ENCODE data around the gene ZSWIM1. TPM values are rescaled to one million over a fixed set of nuclear protein-coding genes. Genes with fewer than 3 reads are reported as not detected.

ZSWIM1 gene
- total RNA-seq, 1 experiment from 2014 or later: 13.0 TPM

DNA sequence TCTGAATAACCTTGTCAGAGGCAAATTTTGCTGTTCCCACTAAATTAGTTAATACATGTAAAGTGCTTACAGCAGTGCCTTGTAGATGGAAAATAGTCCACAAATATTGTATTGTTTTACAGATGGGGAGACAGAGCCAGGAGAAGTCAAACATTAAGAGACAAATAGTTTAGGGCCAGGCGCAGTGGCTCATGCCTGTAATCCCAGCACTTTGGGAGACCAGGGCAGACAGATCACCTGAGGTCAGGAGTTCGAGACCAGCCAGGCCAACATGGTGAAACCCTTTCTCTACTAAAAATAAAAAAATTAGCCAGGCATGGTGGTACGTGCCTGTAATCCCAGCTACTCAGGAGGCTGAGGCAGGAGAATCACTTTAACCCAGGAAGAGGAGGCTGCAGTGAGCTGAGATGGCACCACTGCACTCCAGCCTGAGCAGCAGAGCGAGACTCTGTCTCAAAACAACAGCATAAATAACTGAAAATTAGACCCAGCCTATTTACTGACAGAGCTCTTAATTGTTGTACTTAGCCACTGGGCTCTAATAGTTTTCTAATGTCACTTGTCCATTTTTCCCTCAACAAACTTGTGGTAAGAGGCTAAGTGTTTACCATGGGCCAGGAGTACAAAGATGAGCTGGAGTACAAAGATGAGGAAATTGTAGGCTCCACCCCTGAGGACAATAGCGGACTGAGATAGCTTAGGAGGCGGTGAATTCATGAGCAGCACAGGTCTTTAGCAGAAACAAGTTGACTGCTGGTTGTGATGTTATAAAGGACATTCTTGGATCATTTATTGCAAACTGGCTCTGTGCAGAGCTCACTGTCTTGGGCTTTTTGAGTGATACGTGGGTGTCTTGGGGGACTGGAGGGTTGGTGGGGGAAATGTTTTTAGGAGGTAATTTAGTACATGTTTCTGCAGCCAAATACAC is 17.2 kb upstream of the ZSWIM1 start:
- no peak for TF ChIP-seq ELF1 (IDR thresholded peaks at IDR 0.05; ENCODE audit: borderline replicate concordance, low read depth)
- no peak for TF ChIP-seq MAX (IDR thresholded peaks at IDR 0.05)
- no peak for TF ChIP-seq POLR2AphosphoS5 (IDR thresholded peaks at IDR 0.05; ENCODE audit: low read depth, low read length)
- TF ChIP-seq CEBPB (IDR thresholded peaks at IDR 0.05; ENCODE audit: low read depth): no peak
- TF ChIP-seq, protein P1, sequence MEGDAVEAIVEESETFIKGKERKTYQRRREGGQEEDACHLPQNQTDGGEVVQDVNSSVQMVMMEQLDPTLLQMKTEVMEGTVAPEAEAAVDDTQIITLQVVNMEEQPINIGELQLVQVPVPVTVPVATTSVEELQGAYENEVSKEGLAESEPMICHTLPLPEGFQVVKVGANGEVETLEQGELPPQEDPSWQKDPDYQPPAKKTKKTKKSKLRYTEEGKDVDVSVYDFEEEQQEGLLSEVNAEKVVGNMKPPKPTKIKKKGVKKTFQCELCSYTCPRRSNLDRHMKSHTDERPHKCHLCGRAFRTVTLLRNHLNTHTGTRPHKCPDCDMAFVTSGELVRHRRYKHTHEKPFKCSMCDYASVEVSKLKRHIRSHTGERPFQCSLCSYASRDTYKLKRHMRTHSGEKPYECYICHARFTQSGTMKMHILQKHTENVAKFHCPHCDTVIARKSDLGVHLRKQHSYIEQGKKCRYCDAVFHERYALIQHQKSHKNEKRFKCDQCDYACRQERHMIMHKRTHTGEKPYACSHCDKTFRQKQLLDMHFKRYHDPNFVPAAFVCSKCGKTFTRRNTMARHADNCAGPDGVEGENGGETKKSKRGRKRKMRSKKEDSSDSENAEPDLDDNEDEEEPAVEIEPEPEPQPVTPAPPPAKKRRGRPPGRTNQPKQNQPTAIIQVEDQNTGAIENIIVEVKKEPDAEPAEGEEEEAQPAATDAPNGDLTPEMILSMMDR (IDR thresholded peaks at IDR 0.05 in 2 of 3, conservative IDR thresholded peaks at IDR 0.05 in 1 of 3; ENCODE audit: borderline replicate concordance in 1 of 3, insufficient read depth in 1 of 3, low read depth in 2 of 3, low read length in 2 of 3): no peak

DNA sequence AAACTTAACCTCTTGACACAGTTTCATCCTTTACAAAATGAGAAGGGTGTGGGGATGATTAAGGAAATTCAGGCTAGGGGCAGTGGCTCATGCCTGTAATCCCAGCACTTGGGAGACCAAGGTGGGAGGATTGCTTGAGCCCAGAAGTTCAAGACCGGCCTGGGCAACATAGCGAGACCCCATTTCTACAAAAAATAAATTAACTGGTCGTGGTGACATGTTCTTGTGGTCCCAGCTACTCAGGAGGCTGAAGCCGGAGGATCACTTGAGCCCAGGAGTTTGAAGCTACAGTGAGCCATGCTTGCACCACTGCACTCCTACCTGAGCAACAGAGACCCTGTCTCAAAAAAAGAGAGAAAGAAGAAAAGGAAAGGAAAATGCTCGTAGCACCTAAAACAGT is 14.6 kb upstream of the ZSWIM1 start:
- no peak for ATAC-seq
- POLR2A ChIA-PET: no interaction called here
- Histone ChIP-seq H2AFZ (ENCODE audit: low read depth, low read length, poor library complexity, severe bottlenecking) (no peak overlapping the region), H3K4me3 (replicated peaks in 1 of 2; ENCODE audit: low read depth in 1 of 2, low read length in 2 of 2) (no peak overlapping the region), H3K4me1 (ENCODE audit: control insufficient read depth in 1 of 2, insufficient read depth in 2 of 2, low read length in 2 of 2) (peaks cover 3 to 12% of the 10 kb centered on the region in 2 experiments), H3K9ac (ENCODE audit: low read length) (no peak overlapping the region), H3K9me3 (ENCODE audit: control insufficient read depth in 1 of 2, insufficient read depth in 1 of 2, low read depth in 1 of 2, low read length in 2 of 2) (no peaks in the 10 kb centered on the region), H3K36me3 (ENCODE audit: control insufficient read depth in 1 of 2, insufficient read depth in 2 of 2, low read length in 2 of 2) (no peaks in the 10 kb centered on the region), H3K27ac (ENCODE audit: low read depth, low read length) (no peak overlapping the region), H3K79me2 (ENCODE audit: insufficient read depth, low read length) (no peaks in the 10 kb centered on the region), H4K20me1 (ENCODE audit: insufficient read depth) (no peaks in the 10 kb centered on the region), H3K9me2 (ENCODE audit: insufficient read depth) (no peaks in the 10 kb centered on the region), H3K4me2 (ENCODE audit: low read length) (no peak overlapping the region), H3K27me3 (ENCODE audit: insufficient read depth, low read length) (no peaks in the 10 kb centered on the region)
- CTCF ChIA-PET: no interaction called here
- BruUV-seq (replicated peaks): no TSS peak
- intact Hi-C loops (cut with micrococcal nuclease): no loop called here
- no peak for DNase-seq (ENCODE audit: low read depth, low spot score)
- RAD21 ChIA-PET (ENCODE audit: low non-redundant PET in 1 of 2, low total read pairs in 2 of 2, uncharacterized antibody in 2 of 2, unreplicated experiment in 2 of 2): no interaction called here
- TF ChIP-seq RAD21 (IDR thresholded peaks at IDR 0.05; ENCODE audit: low read depth) (no peak), SRF (IDR thresholded peaks at IDR 0.05; ENCODE audit: low read depth) (no peak), YY1 (IDR thresholded peaks at IDR 0.05; ENCODE audit: extremely low read depth, insufficient replicate concordance, low read depth, low read length) (no peak), EGR1 (IDR thresholded peaks at IDR 0.05; ENCODE audit: low read depth) (no peak), ELF1 (IDR thresholded peaks at IDR 0.05; ENCODE audit: borderline replicate concordance, low read depth) (no peak), ZNF274 (IDR thresholded peaks at IDR 0.05; ENCODE audit: low read depth, low read length) (no peak), ZFX (IDR thresholded peaks at IDR 0.05) (no peak), SP1 (IDR thresholded peaks at IDR 0.05; ENCODE audit: low read depth) (no peak), MAX (IDR thresholded peaks at IDR 0.05) (no peak), CBX3 (IDR thresholded peaks at IDR 0.05; ENCODE audit: low read depth) (no peak), FOSL1 (IDR thresholded peaks at IDR 0.05; ENCODE audit: low read depth) (no peak), EZH2 (IDR thresholded peaks at IDR 0.05) (no peak)
- TF ChIP-seq, protein P2, sequence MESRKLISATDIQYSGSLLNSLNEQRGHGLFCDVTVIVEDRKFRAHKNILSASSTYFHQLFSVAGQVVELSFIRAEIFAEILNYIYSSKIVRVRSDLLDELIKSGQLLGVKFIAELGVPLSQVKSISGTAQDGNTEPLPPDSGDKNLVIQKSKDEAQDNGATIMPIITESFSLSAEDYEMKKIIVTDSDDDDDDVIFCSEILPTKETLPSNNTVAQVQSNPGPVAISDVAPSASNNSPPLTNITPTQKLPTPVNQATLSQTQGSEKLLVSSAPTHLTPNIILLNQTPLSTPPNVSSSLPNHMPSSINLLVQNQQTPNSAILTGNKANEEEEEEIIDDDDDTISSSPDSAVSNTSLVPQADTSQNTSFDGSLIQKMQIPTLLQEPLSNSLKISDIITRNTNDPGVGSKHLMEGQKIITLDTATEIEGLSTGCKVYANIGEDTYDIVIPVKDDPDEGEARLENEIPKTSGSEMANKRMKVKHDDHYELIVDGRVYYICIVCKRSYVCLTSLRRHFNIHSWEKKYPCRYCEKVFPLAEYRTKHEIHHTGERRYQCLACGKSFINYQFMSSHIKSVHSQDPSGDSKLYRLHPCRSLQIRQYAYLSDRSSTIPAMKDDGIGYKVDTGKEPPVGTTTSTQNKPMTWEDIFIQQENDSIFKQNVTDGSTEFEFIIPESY (IDR thresholded peaks at IDR 0.05; ENCODE audit: extremely low read depth, insufficient replicate concordance, low read length): no peak

More for the DNA sequence above, 17.2 kb upstream of the ZSWIM1 start:
- ChIA-PET CTCF (no interaction called here), RAD21 (ENCODE audit: low non-redundant PET in 1 of 2, low total read pairs in 2 of 2, uncharacterized antibody in 2 of 2, unreplicated experiment in 2 of 2) (no interaction called here), POLR2A (no interaction called here)
- no peak for ATAC-seq
- no peak overlapping the region for H3K4me2 ChIP-seq (ENCODE audit: low read length)
- peaks cover 15 to 28% of the 10 kb centered on the region in 2 experiments for H3K4me1 ChIP-seq (ENCODE audit: control insufficient read depth in 1 of 2, insufficient read depth in 2 of 2, low read length in 2 of 2)
- H3K79me2 ChIP-seq (ENCODE audit: insufficient read depth, low read length): no peaks in the 10 kb centered on the region
- H3K9me3 ChIP-seq (ENCODE audit: control insufficient read depth in 1 of 2, insufficient read depth in 1 of 2, low read depth in 1 of 2, low read length in 2 of 2): no peaks in the 10 kb centered on the region
- BruUV-seq (replicated peaks): no TSS peak
- no peak overlapping the region for H3K9ac ChIP-seq (ENCODE audit: low read length)
- no peaks in the 10 kb centered on the region for H3K9me2 ChIP-seq (ENCODE audit: insufficient read depth)
- intact Hi-C loops (cut with micrococcal nuclease): no loop called here
- H4K20me1 ChIP-seq (ENCODE audit: insufficient read depth): no peaks in the 10 kb centered on the region
- no peak for DNase-seq (ENCODE audit: low read depth, low spot score)
- H3K36me3 ChIP-seq (ENCODE audit: control insufficient read depth in 1 of 2, insufficient read depth in 2 of 2, low read length in 2 of 2): no peaks in the 10 kb centered on the region
- H3K27me3 ChIP-seq (ENCODE audit: insufficient read depth, low read length): no peaks in the 10 kb centered on the region
- no peak overlapping the region for H2AFZ ChIP-seq (ENCODE audit: low read depth, low read length, poor library complexity, severe bottlenecking)
- H3K27ac ChIP-seq (ENCODE audit: low read depth, low read length): no peak overlapping the region
- no peak overlapping the region for H3K4me3 ChIP-seq (replicated peaks in 1 of 2; ENCODE audit: low read depth in 1 of 2, low read length in 2 of 2)

Data from HCT116 (cell line).